KOPT-K1 (cell line): ENCODE results near the gene TMED4.
A peak's percentile ranks its signal among the peaks of the same experiment; 100 is the strongest.

Source experiments
- H3K27ac ChIP-seq: fragments of 200-600 bp; sonication (generic); 2 replicates; pipeline ENCODE4 v1.5.1; 2016; ENCODE audit warnings: antibody characterized with exemption, mild to moderate bottlenecking, low read depth, low read length; ENCODE audit not compliant: poor library complexity, severe bottlenecking
- H3K36me3 ChIP-seq: fragments of 200-600 bp; sonication (generic); 2 replicates; pipeline ENCODE4 v1.5.1; 2017; ENCODE audit warnings: antibody characterized with exemption, mild to moderate bottlenecking, low read length, moderate library complexity; ENCODE audit not compliant: insufficient read depth
- H3K9me3 ChIP-seq: fragments of 200-600 bp; sonication (generic); 2 replicates; pipeline ENCODE4 v1.5.1; 2017; ENCODE audit warnings: antibody characterized with exemption, low read length, mild to moderate bottlenecking; ENCODE audit not compliant: insufficient read depth, poor library complexity, severe bottlenecking

The TMED4 gene

DNA sequence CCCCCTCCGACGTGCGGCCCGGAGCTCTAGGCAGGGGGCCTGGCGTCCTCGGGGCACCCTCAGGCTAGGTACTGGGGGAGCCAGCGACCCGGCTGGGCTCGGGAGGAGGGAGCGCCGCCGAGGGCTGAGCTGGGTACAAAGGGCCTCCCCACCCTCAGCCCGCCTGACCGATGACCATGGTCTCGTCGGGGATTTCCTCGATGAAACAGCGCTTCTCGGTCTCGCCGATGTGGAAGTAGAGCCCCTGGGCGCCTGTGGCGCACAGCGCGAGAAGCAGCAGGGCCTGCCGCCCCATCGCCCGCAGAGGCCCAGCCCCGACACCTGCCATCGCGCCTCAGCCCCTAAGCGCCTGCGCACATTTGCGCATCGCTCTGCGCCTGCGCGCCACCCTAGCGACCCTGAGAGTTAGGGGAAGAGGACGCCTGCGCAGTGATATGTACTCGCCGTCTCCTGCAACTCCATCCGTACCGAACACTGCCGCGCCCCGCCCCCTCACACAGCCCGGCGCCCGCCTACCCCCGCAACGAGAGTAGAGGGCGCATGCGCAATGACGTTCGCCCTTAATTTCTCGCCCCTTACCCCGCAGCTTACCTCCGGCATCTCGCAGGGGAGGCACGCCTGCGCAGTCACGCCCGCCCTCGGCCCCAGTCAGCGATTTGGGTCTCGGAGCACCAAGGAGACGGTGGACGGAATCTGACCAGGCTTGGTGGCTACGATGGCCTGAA, at the start of gene TMED4:
Gene TMED4 (minus strand): TSS at position 353 of the 725 bp plus-strand sequence. CDS start 25 bp downstream, at position 328.
- Histone ChIP-seq H3K9me3 (no peaks in the 10 kb centered on the region), H3K27ac (peak within 1 kb of the TSS; percentile 93)

DNA sequence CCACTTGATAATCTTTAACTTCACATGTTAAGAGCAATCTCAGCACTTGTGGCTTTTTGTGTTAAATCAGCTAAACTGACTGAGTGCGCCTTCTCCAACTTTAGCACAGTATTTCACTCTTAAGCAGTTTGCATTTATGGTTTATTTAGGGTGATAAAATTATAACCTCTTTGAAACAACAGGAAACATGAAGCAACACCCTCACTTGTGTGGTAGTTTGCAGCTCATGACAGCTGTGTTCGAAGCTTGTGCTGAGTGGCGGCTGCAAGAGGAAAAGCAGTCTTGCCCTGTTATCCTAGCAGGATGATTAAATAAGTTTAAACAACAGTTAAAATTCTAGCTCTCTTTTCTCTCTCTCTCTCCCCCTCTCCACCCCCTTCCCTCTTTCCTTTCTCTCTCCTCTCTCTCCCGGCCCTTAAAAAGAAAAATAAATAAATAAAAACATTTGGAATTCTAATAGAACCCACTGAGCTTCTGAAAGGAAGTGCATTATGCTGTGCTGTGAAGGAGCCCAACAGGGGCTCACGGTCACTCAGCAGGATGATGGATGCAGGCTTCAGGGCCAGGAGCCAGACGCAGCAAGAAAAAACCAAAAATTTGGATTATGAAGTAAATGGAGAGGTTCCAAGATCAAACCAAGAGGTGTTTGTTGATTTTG, 49.6 kb upstream of the TMED4 start:
- Histone ChIP-seq H3K27ac (peak overlapping the region; percentile 29), H3K9me3 (no peaks in the 10 kb centered on the region), H3K36me3 (peaks cover 35% of the 10 kb centered on the region)

More for the DNA sequence above, at the start of gene TMED4:
- H3K36me3 ChIP-seq = peaks cover 35% of the 10 kb centered on the region

- H3K36me3 ChIP-seq = peaks cover 42% of the 10 kb centered on the region
- H3K9me3 ChIP-seq = no peaks in the 10 kb centered on the region
- peak overlapping the region; percentile 26 for H3K27ac ChIP-seq
Measured at GRCh38 chr7:44630792-44631457, 48.9 kb upstream of the TMED4 start.

GRCh38 chr7:44629829-44630522, 47.9 kb upstream of the TMED4 start:
- H3K36me3 ChIP-seq = peaks cover 51% of the 10 kb centered on the region
- H3K9me3 ChIP-seq = no peaks in the 10 kb centered on the region
- H3K27ac ChIP-seq = no peak overlapping the region

GRCh38 chr7:44626620-44627019, 44.6 kb upstream of the TMED4 start:
- Histone ChIP-seq H3K36me3 (peaks cover 62% of the 10 kb centered on the region), H3K9me3 (no peaks in the 10 kb centered on the region), H3K27ac (no peak overlapping the region)

- Histone ChIP-seq H3K27ac (no peak overlapping the region), H3K9me3 (no peaks in the 10 kb centered on the region), H3K36me3 (peaks cover 61% of the 10 kb centered on the region)
Measured at GRCh38 chr7:44625526-44626471, 43.8 kb upstream of the TMED4 start.

GRCh38 chr7:44624318-44624717, 42.3 kb upstream of the TMED4 start:
- Histone ChIP-seq H3K36me3 (peaks cover 48% of the 10 kb centered on the region), H3K27ac (no peak overlapping the region), H3K9me3 (no peaks in the 10 kb centered on the region)

- no peak overlapping the region for H3K27ac ChIP-seq
- H3K36me3 ChIP-seq = peaks cover 48% of the 10 kb centered on the region
Measured at GRCh38 chr7:44622342-44623151, 40.5 kb upstream of the TMED4 start.

GRCh38 chr7:44621750-44622103, 39.7 kb upstream of the TMED4 start:
- peaks cover 43% of the 10 kb centered on the region for H3K36me3 ChIP-seq
- H3K27ac ChIP-seq = no peak overlapping the region
- no peaks in the 10 kb centered on the region for H3K9me3 ChIP-seq

More at GRCh38 chr7:44622342-44623151, 40.5 kb upstream of the TMED4 start:
- no peaks in the 10 kb centered on the region for H3K9me3 ChIP-seq

DNA sequence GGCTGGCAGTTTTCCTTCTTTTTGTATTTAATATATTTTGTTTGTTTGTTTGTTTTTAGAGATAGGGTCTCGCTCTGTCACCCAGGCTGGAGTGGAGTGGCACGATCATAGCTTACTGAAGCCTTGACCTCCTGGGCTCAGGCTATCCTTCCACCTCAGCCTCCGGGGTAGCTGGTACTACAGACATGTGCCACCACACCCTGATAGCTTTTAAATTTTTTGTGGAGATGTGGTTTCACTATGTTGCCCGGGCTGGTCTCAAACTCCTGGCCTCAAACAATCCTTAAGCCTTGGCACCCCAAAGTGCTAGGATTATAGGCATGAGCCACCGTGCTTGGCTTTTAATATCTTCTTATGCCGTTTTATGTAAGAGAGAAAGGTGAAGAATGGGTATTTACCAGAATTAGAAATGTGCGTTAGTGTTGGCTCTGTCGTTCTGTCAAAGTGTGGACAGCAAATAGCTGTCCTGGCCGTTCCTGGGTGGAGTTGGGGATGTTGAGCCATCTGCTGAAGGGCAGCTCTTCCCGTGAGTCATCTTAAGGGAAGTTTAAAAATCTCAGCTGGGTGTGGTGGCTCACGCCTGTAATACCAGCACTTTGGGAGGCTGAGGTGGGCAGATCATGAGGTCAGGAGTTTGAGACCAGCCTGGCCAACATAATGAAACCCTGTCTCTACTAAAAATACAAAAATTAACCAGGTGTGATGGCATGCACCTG, 39.2 kb upstream of the TMED4 start:
- no peak overlapping the region for H3K27ac ChIP-seq
- H3K9me3 ChIP-seq = no peaks in the 10 kb centered on the region

DNA sequence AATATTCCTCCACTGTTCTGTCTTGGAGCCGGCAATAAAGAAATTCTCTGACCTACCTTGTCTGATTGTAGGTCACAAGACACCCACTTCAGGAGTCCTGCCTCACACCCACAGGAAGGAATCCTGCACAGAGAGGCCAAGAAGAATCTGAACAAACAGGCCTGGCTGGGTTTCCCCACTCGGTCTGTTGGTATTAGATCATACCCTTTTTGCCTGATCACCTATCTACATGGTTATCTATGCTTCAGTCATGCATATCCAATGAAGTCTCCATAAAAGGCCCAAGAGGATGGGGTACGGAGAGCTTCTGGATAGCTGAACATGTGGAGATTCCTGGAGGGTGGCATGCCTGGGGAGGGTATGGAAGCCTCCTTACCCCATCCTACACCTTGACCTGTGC, 36.7 kb upstream of the TMED4 start:
- Histone ChIP-seq H3K36me3 (peaks cover 15% of the 10 kb centered on the region), H3K9me3 (no peaks in the 10 kb centered on the region), H3K27ac (no peak overlapping the region)

More for the DNA sequence above, 39.2 kb upstream of the TMED4 start:
- H3K36me3 ChIP-seq = peaks cover 38% of the 10 kb centered on the region

DNA sequence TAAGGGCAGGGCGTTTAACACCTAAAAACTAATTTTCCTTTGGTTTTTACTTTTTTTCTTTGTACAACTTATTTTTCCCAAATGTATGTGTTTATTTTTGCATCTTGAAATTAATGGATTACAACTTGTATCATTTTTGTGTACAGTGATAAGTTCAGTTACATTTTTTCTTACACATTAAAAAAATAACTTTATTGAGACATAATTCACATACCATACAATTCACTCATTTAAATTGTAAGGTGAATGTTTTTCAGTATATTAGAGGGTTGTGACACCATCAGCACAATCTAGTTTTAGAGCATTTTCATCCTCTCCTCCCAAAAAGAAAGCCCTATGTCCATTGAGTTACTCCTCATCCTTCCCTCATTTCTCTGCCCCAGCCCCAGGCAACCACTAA, 36.0 kb upstream of the TMED4 start:
- Histone ChIP-seq H3K27ac (no peak overlapping the region), H3K36me3 (peaks cover 15% of the 10 kb centered on the region), H3K9me3 (no peaks in the 10 kb centered on the region)

- Histone ChIP-seq H3K36me3 (peaks cover 15% of the 10 kb centered on the region), H3K27ac (no peak overlapping the region), H3K9me3 (no peaks in the 10 kb centered on the region)
Measured at GRCh38 chr7:44617225-44617890, 35.3 kb upstream of the TMED4 start.
